HepG2 (cell line): Measurements from ENCODE around the gene ADD2. TPM values are rescaled to one million over a fixed set of nuclear protein-coding genes. Genes with fewer than 3 reads are reported as not detected.

ENCODE experiments used
- ATAC-seq: fragments of 200-7000 bp; cut with Tn5 transposase; 3 replicates; pipeline ENCODE4 v1.9.1; 2020; ENCODE audit warnings: mild to moderate bottlenecking, moderate library complexity
- BruUV-seq: library from RNA; stranded (reverse); fragments of 400-500 nt; replicated peaks from 2 replicates; lab custom pipeline; 2021; lab: Mats Ljungman, UMichigan
- CTCF ChIA-PET: fragments of 300-600 bp; formaldehyde crosslinking; extraction: SDS; loops from one replicate; lab custom pipeline; 2021; ENCODE audit warnings: low total read pairs, inconsistent platforms, low intra/inter-chr PET ratio; lab: Yijun Ruan, JAX
- POLR2A ChIA-PET: fragments of 350-600 bp; sonication (Branson Sonifier 250); formaldehyde crosslinking; loops from one replicate; lab custom pipeline; 2020; ENCODE audit warnings: antibody characterized with exemption, inconsistent platforms; lab: Yijun Ruan, JAX
- DNase-seq: peaks from one replicate; pipeline ENCODE4 v3.0.0-alpha.2; 2015; ENCODE audit warnings: low spot score
- FAIRE-seq: peaks from 3 replicates; lab custom pipeline; 2011; peaks lifted over from hg19 to GRCh38; lab: Jason Lieb, UNC
- H2AFZ ChIP-seq: one replicate; pipeline ENCODE4 v1.6.1; 2011; ENCODE audit warnings: low read length, inconsistent platforms
- H3K27ac ChIP-seq: fragments of 300-600 bp; 3 replicates; pipeline ENCODE4 v1.8.0; 2011; ENCODE audit warnings: mixed run types, mild to moderate bottlenecking, mixed read lengths, low read length, inconsistent platforms; ENCODE audit not compliant: insufficient read depth; ENCODE audit errors: extremely low read length
- H3K27me3 ChIP-seq, 2 experiments: fragments of 200-600 bp in 1 of 2; 2 replicates in 1 of 2; 3 replicates in 1 of 2; pipeline versions ENCODE4 v1.6.0 to v1.8.0; 2011; ENCODE audit warnings: low read length in 2 of 2, mild to moderate bottlenecking in 2 of 2, moderate library complexity in 2 of 2, inconsistent platforms in 1 of 2; ENCODE audit not compliant: insufficient read depth in 2 of 2, control insufficient read depth in 1 of 2
- H3K36me3 ChIP-seq, 2 experiments: fragments of 200-600 bp in 1 of 2; replicated peaks in 1 of 2; 2 replicates in 1 of 2; 3 replicates in 1 of 2; pipeline versions ENCODE4 v1.5.1 to v1.8.0; 2011; ENCODE audit warnings: low read length in 2 of 2, inconsistent platforms in 1 of 2; ENCODE audit not compliant: insufficient read depth in 2 of 2, control insufficient read depth in 1 of 2
- H3K4me1 ChIP-seq: 2 replicates; pipeline ENCODE4 v1.5.1; 2012; ENCODE audit warnings: low read length, inconsistent platforms; ENCODE audit not compliant: insufficient read depth
- H3K4me2 ChIP-seq: 2 replicates; pipeline ENCODE4 v1.6.0; 2011; ENCODE audit warnings: low read depth, low read length, inconsistent platforms
- H3K4me3 ChIP-seq, 3 experiments: fragments of 200-600 bp in 1 of 3; sonication (generic), shearing (Covaris generic) in 1 of 3; replicated peaks in 1 of 3; 2 replicates each; pipeline ENCODE4 v1.5.1; 2011 to 2016; ENCODE audit warnings: low read length in 3 of 3, inconsistent platforms in 2 of 3, low read depth in 2 of 3, mild to moderate bottlenecking in 2 of 3, control low read depth in 1 of 3, mixed read lengths in 1 of 3; ENCODE audit not compliant: insufficient read depth in 1 of 3
- H3K79me2 ChIP-seq: one replicate; pipeline ENCODE4 v1.6.1; 2011; ENCODE audit warnings: low read length, inconsistent platforms; ENCODE audit not compliant: insufficient read depth
- H3K9ac ChIP-seq: 2 replicates; pipeline ENCODE4 v1.6.0; 2011; ENCODE audit warnings: mild to moderate bottlenecking, low read depth, low read length, inconsistent platforms; ENCODE audit not compliant: insufficient read depth
- H3K9me3 ChIP-seq: 2 replicates; pipeline ENCODE4 v1.5.1; 2012; ENCODE audit warnings: mild to moderate bottlenecking, low read length
- H4K20me1 ChIP-seq: 2 replicates; pipeline ENCODE4 v1.6.0; 2011; ENCODE audit warnings: inconsistent platforms, mild to moderate bottlenecking, low read length, moderate library complexity; ENCODE audit not compliant: insufficient read depth
- FOXA3 ChIP-seq: IDR thresholded peaks from 2 replicates; pipeline ENCODE4 v1.6.1; 2016; ENCODE audit warnings: missing genetic modification reagents, missing compliant biosample characterization
- HHEX ChIP-seq: IDR thresholded peaks from 2 replicates; pipeline ENCODE4 v1.6.1; 2016; ENCODE audit warnings: control low read depth
- HMGA1 ChIP-seq: sonication (generic); formaldehyde crosslinking; conservative IDR thresholded peaks from 2 replicates; pipeline ENCODE4 v1.4.0; 2020; ENCODE audit warnings: missing genetic modification reagents
- ISX ChIP-seq: sonication (generic); formaldehyde crosslinking; conservative IDR thresholded peaks from 2 replicates; pipeline ENCODE4 v1.5.0; 2020; ENCODE audit warnings: missing genetic modification reagents
- NCOA5 ChIP-seq: sonication (generic); formaldehyde crosslinking; IDR thresholded peaks from 2 replicates; pipeline ENCODE4 v1.4.0; 2020; ENCODE audit warnings: missing genetic modification reagents
- PAF1 ChIP-seq: IDR thresholded peaks from 2 replicates; pipeline ENCODE4 v1.6.1; 2016; ENCODE audit warnings: missing genetic modification reagents, missing compliant biosample characterization
- PITX1 ChIP-seq: sonication (generic); formaldehyde crosslinking; IDR thresholded peaks from 2 replicates; pipeline ENCODE4 v1.5.1; 2020; ENCODE audit warnings: mild to moderate bottlenecking, missing genetic modification reagents
- POLR2AphosphoS2 ChIP-seq: IDR thresholded peaks from 2 replicates; pipeline ENCODE4 v1.6.1; 2011; ENCODE audit warnings: low read depth, low read length, improper control_type of control experiment
- SMARCC2 ChIP-seq: fragments of 450-650 bp; IDR thresholded peaks from 2 replicates; pipeline ENCODE4 v1.6.1; 2017; ENCODE audit warnings: antibody characterized with exemption, mild to moderate bottlenecking
- ZFP37 ChIP-seq: sonication (generic); formaldehyde crosslinking; IDR thresholded peaks from 2 replicates; pipeline ENCODE4 v1.4.0; 2020; ENCODE audit warnings: missing genetic modification reagents, borderline replicate concordance
- ZNF207 ChIP-seq: fragments of 450-650 bp; IDR thresholded peaks from 2 replicates; pipeline ENCODE4 v1.6.1; 2016; ENCODE audit warnings: antibody characterized with exemption, borderline replicate concordance
- WGBS: methylation state at CpG from one replicate; pipeline ENCODE4 v1.1.6; 2017; ENCODE audit warnings: low lambda C conversion rate; 5-methylcytosine and 5-hydroxymethylcytosine counted together
- in situ Hi-C: cut with HindIII; loops from 2 replicates; pipeline ENCODE4 v1.10.0; 2017; ENCODE audit warnings: low pct_unique_long_range_greater_than_20kb; ENCODE audit not compliant: extremely low pct_ligation_motif_present
- intact Hi-C: fragments of 100-400 bp; cut with micrococcal nuclease; formaldehyde crosslinking; loops from one replicate; pipeline ENCODE4 v1.10.0; 2022; ENCODE audit not compliant: unreplicated experiment
- polyA plus RNA-seq, 8 experiments: library from polyadenylated mRNA; depleted of rRNA in 3 of 8; stranded (reverse) in 7 of 8; unstranded in 1 of 8; fragments of >200 nt; fragmentation: Illumina TruSeq in 4 of 8; extraction: Trizol in 4 of 8; gene quantifications; 2 replicates each; pipeline versions ENCODE4 v1.2.1 to v1.2.3, GENCODE V29; 2011 to 2016; ENCODE audit warnings: low read depth in 4 of 8, missing spikeins in 1 of 8, mixed read lengths in 1 of 8; ENCODE audit not compliant: insufficient read depth in 1 of 8
- total RNA-seq, 5 experiments: library from RNA; depleted of rRNA; stranded (reverse); fragments of >200 nt; fragmentation: Illumina TruSeq; extraction: Trizol; gene quantifications; 2 replicates each; pipeline ENCODE4 v1.2.3, GENCODE V29; 2016; ENCODE audit warnings: low read depth in 1 of 5
- TF ChIP-seq, protein P1 (sequence below), 2 experiments: sonication (generic) in 1 of 2; formaldehyde crosslinking in 1 of 2; IDR thresholded peaks; 2 replicates each; pipeline versions ENCODE4 v1.4.0 to v1.6.1; 2016 to 2020; ENCODE audit warnings: borderline replicate concordance in 1 of 2, low read depth in 1 of 2, mild to moderate bottlenecking in 1 of 2, missing genetic modification reagents in 1 of 2

ADD2 gene
- total and polyA plus RNA-seq, 2 of the 13 experiments (the other 11 are each of a cell fraction or from before 2014, with no cell fraction given): 0.05 to 0.13 TPM

DNA sequence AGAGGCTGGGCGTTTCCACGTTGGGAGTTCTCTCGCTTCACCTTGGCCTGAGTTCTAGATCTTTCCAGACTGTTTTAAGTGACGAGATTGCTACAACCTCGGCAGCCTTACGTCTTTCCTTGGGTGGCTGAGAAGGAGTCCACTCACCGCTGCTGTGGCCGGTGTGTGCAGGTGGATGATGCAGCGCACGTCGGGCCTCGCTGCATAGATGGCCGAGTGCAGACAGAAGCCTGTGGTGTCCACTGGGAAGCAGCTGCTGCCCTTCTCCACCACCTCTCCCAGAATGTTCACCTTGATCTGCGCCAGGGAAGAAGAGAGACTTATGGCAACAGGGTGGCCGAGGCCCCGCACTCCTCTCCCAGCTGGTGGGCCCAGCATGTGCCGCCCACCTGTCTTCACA lies 75.7 kb downstream of the ADD2 start:
- Histone ChIP-seq H4K20me1 (no peaks in the 10 kb centered on the region), H3K27me3 (peaks cover 6 to 64% of the 10 kb centered on the region in 2 experiments; a peak in 3 of 5 replicates), H3K4me1 (no peaks in the 10 kb centered on the region), H3K36me3 (no peaks in the 10 kb centered on the region), H3K27ac (no peak overlapping the region), H3K9me3 (no peaks in the 10 kb centered on the region), H2AFZ (no peak overlapping the region), H3K4me3 (no peak overlapping the region), H3K79me2 (no peaks in the 10 kb centered on the region), H3K4me2 (no peak overlapping the region), H3K9ac (no peak overlapping the region)
- DNase-seq (no peak), FAIRE-seq (no peak), ATAC-seq (no peak)
- no peak for TF ChIP-seq ZFP37 (CRISPR knock-in tag)
- TF ChIP-seq NCOA5 (CRISPR knock-in tag): no peak
- no peak for TF ChIP-seq PAF1 (CRISPR knock-in tag)
- no peak for TF ChIP-seq ZNF207
- TF ChIP-seq SMARCC2: no peak
- no peak for TF ChIP-seq HMGA1 (CRISPR knock-in tag)
- no peak for TF ChIP-seq HHEX (CRISPR knock-in tag)
- TF ChIP-seq, protein P1, sequence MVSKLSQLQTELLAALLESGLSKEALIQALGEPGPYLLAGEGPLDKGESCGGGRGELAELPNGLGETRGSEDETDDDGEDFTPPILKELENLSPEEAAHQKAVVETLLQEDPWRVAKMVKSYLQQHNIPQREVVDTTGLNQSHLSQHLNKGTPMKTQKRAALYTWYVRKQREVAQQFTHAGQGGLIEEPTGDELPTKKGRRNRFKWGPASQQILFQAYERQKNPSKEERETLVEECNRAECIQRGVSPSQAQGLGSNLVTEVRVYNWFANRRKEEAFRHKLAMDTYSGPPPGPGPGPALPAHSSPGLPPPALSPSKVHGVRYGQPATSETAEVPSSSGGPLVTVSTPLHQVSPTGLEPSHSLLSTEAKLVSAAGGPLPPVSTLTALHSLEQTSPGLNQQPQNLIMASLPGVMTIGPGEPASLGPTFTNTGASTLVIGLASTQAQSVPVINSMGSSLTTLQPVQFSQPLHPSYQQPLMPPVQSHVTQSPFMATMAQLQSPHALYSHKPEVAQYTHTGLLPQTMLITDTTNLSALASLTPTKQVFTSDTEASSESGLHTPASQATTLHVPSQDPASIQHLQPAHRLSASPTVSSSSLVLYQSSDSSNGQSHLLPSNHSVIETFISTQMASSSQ (IDR thresholded peaks at IDR 0.05; ENCODE audit: low read depth): no peak
- TF ChIP-seq, protein P1 (CRISPR knock-in tag; IDR thresholded peaks at IDR 0.05; ENCODE audit: borderline replicate concordance): no peak
- no peak for TF ChIP-seq POLR2AphosphoS2
- no peak for TF ChIP-seq PITX1 (CRISPR knock-in tag)
- no peak for TF ChIP-seq FOXA3 (CRISPR knock-in tag)
- no peak for TF ChIP-seq ISX (CRISPR knock-in tag)
- POLR2A ChIA-PET: no interaction called here
- 53% methylated on average over 15 of the region's 17 CpGs for WGBS
- BruUV-seq: no TSS peak
- intact Hi-C loops: no loop called here
- CTCF ChIA-PET: no interaction called here
- in situ Hi-C loops: no loop called here
